Ecto neural progenitor cell (in vitro differentiated cells): ENCODE measurements around the gene MCU.

Experiments
- DNase-seq: peaks from one replicate; pipeline ENCODE4 v3.0.0-alpha.2; 2018; ENCODE audit warnings: low spot score

Gene MCU

DNA sequence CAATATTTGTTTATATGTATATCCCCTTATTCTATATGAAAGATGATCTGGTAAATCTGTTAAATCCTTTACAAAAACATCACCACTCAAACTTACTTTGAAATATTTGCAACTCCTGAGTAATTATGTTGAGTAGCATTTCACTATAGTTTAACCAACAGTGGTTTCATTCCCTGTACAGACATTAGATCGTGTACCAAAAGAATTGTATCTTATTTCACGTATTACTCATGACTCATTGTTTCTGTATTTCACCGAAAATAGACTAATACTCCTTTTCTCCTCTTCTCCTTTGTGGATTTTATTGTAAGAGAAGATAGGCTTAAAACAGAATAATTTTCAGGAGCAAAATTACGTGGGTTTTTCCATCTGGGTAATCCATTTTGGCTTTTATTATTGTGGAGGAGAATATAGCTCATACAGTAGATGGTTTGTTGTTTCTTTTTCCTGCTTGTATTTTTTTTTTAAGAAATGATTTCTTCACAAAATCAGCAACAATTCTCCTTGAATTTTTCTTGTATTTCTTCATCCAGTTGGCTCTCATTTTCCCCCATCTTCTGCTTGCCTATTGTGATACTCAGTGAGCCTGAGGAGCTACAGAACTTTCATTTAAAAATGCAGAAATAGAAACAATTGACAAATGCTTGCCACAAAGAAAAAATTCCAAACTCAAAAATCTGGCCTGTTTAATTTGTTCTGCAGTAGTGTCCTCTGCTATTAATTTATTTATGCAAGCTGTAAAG lies 111.0 kb downstream of the MCU start:
- no peak for DNase-seq

DNA sequence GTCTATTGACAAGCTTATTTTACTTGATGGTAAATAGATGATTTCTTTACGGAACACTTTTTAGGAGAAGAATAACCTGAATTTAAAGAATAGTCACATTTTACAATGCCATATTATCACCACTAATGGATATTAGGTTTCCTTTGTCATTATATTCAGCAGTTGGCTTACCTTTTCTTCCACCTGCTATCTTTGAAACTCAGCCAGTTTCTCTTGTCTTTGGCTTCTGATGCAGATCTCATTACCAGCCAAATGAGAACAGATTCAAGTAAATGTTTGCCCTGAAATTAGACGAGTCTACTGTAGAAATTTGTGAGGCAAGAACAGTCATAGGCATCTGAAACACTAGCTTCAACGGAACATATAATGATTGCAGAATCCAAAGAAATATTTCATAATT lies 116.1 kb downstream of the MCU start:
- no peak for DNase-seq

DNA sequence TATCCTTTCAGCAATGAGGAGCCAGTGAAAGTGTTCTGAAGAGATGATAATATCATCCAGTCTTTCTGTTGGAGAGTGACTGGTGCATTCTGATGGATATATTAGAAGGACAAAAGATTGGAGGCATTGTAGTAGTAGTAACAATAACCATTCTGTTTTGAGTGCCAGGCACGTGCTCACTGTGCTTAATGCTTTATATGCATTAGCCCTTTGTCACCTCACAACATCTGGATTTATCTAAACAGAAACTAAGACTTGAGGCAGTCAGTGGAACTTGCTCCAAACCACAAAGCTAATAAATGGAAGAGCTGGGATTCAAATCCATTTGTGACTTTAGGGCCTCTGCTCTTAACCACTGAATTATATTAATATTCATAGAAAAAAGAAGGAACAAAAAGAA lies 117.1 kb downstream of the MCU start:
- no peak for DNase-seq

DNA sequence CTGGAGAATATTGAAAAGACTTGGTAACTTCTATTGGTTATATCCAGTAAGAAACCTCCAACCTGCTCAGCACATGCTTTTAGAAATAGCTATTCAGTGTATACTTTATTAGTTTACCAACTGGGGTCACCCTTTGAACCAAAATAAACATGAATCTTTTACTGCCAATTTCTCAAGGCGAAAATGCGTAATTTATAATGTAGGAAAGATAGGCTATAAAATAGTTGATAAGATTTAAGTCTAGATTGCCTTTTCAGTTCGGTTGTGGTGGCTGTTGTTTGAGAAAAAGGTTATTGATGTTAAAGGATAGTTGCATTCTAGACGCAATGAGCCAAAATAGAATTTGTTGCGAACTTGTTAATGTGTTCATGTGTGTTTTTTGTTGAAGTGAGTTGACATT lies 119.0 kb downstream of the MCU start:
- no peak for DNase-seq

DNA sequence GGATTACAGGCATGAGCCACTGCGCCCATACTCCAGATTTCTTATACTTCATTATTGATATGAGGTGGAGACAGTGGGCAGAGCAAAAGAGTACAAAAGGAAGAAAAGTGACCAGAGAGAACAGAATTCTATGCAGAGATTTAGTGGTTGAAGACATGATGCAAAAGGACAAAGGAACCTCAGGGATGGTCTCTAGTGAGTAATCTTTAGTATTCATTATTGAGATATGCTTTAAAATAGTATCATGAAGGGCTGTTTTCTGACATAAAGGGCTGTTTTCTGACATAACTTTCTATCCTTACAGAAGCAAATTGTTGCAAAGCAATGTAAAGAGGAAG lies 120.4 kb downstream of the MCU start:
- DNase-seq = no peak

DNA sequence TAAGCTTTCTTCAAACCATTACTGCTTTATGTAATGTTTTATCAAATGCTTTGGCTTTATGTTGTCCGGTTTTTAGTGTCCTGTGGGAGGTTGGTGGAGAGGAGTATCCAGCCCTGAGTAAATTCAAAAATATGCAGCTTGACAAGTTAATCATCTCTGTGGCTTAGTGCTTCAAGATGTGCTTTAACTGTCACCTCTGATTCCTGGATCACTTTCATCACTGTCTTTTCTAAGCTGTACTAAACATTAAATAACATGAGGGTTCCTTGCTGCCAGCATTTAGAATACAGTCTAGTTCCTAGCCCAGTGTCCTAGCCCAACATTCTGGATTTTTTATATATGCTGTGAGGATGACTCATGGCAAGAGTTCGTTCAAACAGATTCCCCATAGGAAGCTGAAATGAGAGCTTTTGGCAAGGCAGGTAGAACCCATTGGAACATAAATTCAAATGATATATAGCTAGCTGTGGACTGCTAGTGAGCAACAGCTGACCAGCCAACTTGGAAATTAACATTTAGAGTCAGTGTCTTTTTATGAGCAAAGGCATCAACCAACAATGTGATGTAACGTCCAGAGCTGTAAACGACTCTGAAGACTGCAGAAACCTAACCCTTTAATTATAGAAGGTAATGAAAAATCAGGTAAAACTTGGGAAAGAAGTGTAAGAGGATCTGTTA lies 120.9 kb downstream of the MCU start:
- DNase-seq = no peak

DNA sequence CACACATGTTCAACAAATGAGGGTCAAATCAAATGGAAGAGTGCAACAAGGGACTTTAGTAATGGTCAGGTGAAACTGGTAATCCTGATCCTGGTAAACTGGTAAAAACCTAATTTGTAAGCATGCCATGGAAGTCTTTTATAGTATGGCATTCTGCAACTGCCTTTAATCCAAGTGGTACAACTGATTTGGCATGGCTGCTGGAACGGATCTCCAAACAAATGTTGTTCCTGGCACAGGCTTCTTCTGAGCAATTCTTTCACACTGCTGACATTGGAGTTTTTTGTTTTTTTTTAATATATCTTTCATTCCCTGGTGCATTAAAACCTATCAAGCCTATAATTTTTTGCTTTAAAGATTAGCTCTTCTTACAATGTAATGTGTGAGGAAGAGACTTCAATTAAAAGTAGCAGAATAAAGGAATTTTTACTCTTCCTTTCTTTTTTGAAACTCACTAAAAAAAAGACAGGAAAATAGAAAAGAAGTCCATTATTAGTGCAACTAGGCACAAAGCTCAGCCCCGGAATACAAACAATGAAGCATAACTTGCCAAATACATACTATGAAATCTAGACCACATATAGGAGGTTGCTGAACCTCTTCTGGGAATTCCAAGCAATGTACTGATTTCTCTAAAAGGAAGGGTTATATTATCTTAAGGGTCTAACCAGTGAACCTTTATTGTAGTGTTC lies 122.3 kb downstream of the MCU start:
- DNase-seq = no peak

DNA sequence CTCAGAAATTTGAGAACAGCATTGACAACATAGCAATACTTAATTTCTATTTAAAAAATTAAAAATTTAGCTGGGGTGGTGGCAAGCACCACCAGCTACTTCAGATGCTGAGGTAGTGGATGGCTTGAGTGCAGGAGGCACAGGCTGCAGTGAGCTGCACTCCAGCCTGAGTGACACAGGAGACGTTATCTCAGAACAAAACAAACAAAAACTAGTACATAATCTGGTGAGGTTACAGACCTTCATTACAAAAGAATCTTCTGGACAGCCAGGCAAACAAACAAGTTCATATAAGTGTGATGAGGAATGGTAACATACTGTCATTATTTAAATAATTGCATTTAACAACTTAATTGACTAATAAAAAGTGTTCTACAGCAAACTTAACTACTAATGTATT lies 124.6 kb downstream of the MCU start:
- DNase-seq = no peak

DNA sequence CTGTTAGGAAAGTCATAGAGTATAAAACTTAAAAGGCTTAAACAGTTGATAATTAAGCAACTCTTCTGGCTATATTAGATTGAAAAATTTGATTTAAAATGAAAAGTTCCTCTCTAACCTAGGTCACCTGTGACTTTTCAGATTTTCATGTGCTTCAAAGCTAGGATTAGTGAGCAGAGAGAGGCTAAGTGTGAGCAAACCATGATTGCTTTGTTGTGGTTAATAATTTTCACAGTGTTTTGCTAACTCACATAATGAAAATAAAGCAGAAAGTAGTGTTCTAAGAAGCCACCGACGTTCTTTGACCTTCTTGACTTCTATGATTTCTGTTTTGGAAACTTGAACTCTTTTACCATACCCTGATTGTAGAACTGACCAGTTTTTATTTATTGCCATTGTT lies 126.1 kb downstream of the MCU start:
- no peak for DNase-seq

DNA sequence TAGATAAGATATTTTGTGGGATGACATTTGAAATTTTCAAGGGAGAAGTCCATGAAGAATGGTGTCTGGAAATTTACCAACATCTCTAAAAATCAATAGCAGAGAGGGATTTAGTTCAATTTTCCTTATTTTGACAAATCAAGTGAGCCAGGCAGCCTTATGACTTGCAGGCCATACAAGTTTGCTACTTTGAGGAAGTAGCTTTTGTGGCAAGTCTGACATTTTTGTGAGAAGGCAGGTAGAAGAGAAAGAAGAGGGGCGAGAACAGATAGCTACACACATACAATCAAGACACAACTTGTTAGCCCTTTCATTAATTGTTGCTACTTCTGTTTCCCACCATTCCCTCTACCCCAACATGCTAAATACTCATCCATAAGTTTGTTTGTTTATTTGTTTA lies 127.1 kb downstream of the MCU start:
- DNase-seq = no peak

DNA sequence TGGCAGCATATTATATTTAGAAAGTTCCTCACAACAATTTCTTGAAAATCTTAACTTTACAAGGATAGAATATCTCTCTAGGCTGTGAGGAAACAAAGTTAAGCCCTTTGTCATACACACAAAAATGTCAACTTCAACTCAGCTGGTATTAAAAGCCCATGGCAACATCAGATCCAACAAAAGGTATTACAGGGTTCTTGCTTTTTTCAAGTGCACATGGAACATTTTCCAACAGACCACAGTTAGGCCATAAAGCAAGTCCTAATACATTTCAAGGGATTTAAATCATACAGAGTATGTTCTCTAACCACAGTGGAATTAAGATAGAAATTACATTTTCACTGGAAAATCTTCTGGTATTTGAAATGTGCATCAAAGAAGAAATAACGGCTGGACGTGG lies 129.7 kb downstream of the MCU start:
- DNase-seq = no peak

DNA sequence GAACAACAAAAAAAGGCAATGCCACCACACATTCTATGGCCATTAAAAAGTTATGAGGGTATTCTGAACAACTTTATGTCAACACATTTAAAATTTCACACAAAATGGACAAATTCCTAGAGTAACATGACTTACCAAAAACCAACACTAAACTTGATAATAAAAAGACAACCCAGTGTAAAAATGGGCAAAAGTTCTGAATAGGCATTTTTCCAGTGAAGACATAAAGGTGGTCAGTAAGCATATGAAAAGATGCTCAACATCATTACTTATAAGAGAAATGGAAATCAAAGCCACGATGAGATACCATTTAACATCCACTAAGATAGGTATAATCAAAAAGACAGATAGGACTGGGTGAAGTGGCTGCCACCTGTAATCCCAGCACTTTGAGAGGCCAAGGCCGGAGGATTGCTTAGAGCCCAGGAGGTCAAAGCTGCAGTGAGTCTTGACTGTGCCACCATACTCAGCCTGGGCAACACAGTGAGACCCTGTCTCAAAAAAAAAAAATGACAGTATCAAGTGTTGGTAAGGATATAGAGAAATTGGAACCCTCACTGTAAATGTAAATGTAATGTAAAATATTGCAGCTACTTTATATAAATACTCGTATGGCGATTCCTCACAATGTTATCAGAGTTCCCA lies 130.5 kb downstream of the MCU start:
- no peak for DNase-seq

DNA sequence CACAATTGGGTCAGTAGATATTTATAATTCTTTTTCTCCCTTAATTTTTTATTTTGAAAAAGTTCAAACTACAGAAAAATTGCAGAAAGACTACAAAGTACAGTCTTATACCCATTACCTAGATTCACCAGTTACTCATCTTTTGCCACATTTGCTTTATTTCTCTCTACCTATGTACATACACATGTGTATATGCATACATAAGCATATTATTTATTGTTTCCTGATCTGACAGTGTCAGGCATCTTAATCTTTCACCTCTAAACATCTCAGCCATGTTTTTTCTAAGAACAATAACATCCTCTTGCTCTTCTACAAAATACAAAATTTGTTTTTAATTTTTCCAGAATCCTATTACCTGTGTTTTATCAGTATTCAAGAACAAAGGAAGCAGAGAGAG lies 133.2 kb downstream of the MCU start:
- no peak for DNase-seq

DNA sequence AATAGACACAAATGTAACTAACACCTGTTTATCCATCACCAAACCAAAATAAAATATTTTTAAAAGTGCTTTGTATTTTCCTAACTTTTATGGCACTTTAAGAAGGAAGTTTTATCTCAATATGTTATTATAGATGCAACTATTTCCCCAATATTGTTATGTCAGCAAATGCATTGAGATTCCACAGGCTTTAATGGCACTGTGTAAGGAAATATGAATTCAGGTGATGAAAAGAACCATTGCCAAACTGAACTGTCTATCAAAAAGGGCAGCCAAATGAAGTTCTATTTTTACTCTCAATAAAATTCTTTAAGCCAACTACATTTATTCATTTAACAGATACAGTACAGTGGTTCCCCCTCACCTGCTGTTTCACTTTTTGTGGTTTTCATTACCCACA lies 134.4 kb downstream of the MCU start:
- DNase-seq = no peak

DNA sequence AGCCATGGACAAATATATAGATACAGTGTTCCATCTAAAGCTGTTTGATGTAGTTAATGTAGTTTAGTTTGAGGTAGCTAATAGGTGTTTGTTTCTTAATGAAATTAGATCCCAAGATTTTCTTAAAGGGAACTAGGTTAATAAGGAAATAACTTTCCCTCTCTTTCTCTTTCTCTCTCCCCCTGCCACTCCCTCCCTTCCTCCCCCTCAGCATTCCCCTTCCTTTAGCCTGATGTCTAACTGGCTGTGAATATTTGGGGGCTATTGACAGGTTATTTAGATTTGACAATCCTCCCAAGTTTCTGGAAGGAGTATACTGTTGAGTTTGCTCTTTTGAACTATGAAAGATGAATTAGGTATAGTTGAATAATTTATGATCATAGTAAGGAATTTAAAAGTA lies 136.4 kb downstream of the MCU start:
- no peak for DNase-seq

DNA sequence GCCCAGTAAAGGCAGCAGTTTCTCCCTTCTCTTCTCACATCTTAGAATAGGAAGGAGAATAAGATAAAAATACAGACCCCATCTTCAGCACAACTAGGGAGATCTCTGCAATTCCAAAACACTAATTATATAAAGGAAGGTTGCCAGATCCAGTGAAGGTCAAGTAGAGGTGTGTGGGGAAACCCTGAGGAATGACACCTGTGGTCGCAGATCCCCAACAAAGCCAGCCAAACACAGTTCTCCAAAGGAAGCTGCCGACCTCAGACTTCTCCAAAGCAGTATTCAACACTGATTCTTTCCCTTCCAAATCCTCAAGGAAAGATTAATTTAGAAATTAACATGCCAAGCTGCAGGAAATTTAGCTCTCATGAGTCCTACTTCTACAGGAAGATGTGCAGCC lies 138.7 kb downstream of the MCU start:
- DNase-seq = no peak

DNA sequence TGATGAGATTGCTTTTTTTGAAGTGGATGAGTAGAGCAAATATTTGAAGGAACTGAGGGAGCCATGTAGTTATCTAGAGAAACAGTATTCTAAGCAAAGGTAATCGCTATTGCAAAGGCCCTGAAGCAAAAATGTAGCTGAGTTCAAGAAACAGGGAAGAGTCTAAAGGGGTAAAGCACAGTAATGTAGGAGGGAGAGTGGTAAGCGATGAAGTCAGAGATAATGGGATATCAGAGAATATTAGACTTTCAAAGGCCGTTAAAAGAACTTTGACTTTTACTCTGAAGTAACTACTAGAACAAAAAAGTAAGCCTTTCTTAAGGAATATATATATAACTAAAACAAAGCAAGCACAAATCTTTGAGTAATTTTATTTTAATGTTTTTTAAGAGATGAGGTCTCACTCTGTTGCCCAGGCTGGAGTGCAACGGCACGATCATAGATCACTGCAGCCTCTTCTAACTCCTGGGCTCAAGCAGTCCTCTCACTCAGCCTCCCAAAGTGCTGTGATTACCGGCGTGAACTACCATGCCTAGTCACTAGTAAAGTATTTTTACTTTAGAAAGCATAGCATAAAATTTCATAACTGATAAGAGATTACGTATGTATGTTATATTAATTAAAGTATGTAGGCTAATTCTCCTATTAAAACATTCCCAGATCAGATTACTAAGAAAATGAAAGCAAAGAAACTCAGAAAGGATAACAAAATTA lies 139.9 kb downstream of the MCU start:
- no peak for DNase-seq

DNA sequence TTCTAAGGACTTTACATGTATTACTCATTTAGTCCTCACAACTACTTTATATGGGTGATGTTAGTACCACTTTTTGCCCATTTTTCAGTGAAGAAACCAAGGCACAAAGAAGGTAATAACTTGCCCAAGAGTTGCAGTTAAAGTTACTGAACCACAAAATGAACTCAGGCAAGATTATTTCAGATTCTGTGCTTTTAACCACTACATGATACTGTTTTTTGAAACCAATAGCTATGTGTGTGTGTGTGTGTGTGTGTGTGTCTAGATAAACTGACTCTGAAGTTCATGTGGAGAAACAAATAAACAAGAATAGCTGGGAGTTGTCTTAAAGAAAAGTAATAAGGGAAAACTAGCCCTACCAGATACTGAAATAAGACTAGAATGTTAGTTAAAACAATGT lies 140.8 kb downstream of the MCU start:
- DNase-seq = no peak

DNA sequence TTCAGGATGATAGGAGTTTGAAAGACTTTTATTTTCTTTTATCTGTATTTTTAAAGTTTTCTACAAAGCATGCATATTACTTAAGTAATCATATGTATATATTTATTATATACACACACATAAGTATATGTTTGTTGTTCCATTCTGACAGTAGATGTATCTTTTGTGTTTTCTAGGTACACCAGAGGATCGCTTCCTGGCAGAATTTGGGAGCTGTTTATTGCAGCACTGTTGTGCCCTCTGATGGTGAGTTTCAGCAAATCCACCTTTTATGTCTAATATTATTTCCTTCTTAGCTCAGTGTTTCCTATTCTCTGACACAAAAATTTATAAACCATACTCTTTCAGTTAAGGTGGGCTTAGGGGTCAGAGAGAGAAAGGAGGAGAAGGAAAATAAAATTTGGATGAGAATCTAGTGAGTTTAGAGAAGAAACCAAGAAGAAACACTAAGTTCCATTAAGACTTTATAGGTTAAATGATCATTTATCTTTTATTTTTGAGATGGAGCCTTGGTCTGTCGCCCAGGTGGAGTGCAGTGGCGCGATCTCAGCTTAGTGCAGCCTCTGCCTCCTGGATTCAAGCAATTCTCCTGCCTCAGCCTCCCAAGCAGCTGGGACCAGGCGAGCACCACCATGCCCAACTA lies 142.4 kb downstream of the MCU start:
- DNase-seq = no peak

DNA sequence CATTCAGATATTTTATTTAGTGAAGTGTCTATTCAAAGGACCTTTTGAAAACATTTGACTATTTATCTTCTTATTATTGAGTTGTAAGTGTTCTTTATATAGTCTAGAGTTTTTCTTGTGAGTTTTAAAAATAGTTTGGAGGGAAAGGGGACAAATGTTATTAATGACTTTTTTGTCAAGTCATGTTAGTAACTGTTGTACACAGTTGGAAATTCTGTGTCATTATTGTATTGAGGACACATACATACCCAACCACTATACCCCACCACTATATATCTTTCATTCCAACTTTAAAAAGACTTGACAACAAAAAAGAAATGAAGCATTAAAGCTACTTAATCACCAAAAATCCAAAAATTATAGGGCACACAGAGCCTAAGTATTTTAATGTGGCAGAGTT lies 148.4 kb downstream of the MCU start:
- no peak for DNase-seq

DNA sequence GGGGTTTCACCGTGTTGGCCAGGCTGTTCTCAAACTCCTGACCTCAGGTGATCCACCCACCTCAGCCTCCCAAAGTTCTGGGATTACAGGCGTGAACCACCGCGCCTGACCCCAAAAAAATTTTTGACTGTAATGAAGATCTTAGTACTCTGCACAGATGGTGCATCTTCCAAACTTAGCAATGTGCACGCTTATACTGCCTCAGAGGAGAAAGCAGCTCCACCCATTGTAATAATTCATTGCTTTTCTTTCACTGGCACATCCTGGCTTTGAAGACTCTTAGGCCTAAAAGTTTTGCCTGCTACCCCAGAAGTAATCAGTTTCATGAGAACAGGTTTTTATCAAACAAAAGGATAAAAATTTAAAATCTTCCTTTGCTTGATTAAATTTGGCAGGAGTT lies 149.5 kb downstream of the MCU start:
- no peak for DNase-seq

DNA sequence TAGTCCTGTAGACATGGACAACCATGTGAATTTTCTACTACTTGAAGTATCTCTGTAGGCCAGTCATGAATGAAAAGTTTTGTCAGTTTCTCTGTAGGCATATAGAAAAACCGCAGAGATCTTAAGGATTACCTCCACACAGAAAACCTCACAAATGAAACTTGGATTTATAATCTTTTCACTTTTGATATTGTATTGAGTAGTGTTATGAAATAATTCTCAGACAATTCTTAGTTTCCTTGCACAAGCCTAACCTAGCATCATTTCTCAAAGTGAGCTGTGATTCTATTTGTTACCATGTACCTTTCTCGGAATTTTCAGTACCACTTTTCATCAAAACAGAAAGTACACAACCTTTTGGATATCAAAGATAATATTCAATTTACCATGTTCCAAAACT lies 150.2 kb downstream of the MCU start:
- DNase-seq = no peak
